NCI-H1105 treated with DMSO at 0.1 percent for 48 hours (cell line): ENCODE measurements around the gene AVPI1.
"Not testable (repeated sequence)": the region's sequence is repeated elsewhere in the genome, so short reads cannot be mapped to it uniquely, and the experiment has no call there.

ENCODE experiments used
- DNase-seq: peaks from one replicate; lab custom pipeline; 2025; lab: John Stamatoyannopoulos, UW

AVPI1 gene

DNA sequence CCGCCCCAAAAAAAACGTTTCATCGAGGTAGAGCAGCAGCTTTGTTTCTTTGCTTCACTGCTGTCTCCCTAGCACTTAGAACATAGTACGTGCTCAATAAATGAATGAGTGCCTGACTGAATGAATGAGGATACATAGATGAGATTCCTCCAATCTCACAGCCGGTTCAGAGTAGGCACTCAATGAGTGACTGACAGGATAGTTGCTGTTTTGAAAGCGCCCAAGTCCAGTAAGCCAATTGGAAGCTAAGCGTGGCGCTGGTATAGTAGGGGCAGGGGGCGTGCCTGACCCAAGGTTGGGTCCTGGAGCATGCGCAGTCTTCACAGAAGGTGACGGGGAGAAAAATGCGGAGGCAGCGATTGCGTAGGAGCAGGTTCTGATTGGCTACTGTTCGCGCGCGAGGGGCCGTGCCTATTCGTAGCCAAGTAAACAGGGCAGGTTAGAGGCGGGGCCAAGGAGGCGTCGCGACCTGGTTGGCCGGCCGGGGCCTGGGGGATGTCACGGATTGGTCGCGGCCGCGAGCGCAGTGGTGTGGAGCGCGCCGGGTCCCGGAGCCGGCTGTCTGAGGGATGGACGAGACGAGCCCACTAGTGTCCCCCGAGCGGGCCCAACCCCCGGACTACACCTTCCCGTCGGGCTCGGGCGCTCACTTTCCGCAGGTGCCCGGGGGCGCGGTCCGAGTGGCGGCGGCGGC lies 46.7 kb downstream of the AVPI1 start, which contains the start of gene PI4K2A:
PI4K2A (plus strand) TSS at position 498 of the 694 bp plus-strand sequence; CDS start at position 570, 72 bp downstream.
- peak; percentile 92 for DNase-seq

GRCh38 chr10:97639090-97639489 lies 48.0 kb downstream of the AVPI1 start:
- DNase-seq, result not testable (repeated sequence)

- DNase-seq, result no peak
Observed at GRCh38 chr10:97635577-97635976, 51.5 kb downstream of the AVPI1 start.

DNA sequence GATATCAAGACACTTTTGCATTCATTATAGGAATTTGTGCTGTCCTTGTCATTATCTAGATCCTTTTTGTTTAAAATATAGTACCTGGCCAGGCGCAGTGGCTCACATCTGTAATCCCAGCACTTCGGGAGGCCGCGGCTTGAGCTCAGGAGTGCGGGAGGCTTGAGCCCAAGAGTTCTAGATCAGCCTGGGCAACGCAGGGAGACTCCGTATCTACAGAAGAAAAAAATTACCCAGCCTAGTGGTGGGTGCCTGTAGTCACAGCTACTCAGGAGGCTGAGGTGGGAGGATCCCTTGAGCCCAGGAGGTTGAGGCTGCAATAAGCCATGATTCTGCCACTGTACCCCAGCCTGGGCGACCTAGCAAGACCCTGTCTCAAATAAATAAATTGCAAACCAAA lies 53.1 kb downstream of the AVPI1 start:
- DNase-seq, result no peak

DNA sequence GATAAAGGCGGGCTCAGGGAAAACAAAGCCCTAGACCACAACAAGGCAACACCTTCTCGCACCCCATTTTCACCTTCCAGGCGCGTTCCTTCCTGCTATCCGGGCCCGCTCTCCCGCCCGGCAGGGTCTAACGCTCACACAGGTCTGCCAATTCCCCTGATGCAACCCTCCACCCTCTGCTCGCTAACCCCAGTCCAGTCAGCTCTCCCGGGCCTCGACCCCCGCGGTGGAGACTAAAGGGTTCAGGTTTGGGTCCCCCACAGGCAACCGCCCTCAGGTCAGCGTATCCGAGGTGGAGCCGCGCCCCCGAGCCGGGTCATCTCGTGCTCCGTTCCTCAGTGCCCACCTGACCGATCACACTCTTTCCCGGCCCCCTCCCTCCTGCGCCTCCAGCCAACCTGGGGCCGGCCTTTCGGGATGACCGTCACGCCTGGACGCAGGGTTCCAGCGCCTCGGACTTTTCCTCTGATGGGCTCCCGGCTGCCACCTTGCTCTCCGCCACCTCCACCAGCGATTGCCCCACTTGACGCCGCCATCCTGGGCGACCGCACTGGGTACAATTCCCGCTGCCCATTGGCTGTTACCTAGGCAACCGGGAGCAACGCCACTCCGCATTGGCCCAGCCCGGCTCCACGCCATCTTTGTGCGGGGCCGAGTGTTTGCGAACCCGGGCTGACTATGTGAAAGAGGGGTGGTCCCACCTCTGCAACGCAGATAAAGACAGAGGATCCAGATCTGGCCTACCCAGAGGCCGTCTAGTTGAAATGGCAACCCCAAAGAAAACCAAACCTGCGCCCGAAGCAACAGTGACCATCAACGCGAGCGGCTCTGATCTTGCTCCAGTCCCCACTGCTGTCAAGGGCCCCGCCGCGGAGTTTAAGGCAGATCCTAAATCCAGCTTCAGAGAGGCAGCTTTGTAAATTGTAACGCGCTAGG lies 53.8 kb downstream of the AVPI1 start, which contains the start of gene MORN4:
MORN4 (minus strand) TSS at position 552 of the 936 bp plus-strand sequence. CDS start 13,847 bp downstream, outside the sequence.
- peak; percentile 87 for DNase-seq

DNA sequence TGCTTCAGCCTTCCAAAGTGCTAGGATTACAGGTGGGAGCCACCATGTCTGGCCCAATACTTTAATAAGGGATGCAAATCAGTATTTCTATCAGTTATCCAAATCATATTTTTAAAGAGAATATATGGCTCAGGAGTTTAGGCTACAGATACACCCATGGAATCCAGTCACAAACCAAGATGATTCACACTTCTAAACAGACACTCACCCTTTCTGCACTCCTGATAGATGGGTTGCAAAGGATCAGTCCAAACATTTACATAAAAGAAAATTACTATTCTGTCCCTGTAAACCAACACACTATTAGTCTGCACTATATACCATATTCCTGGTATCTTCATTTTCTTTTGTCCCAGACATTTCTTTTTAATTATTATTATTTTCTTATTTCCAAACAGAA lies 55.9 kb downstream of the AVPI1 start:
- no peak for DNase-seq

- DNase-seq, result no peak
Observed at GRCh38 chr10:97629289-97629688, 57.8 kb downstream of the AVPI1 start.

DNA sequence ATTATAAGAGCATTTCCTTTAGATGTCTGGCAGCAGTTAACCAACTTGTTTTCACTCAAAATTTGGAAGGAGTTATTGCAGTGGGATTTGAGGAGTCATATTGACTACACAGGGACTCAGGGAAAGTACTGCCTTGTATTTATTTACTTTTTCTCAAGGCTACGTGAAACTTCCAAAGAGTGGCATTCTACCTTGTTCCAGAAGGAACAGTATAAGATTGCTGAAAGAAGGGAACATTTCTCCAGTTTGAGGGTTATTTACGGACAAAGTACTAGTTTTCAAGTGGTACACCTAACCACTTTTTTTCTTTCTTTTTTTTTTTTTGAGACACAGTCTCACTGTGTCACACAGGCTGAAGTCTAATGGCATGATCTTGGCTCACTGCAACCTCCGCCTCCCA lies 58.8 kb downstream of the AVPI1 start:
- no peak for DNase-seq

- no peak for DNase-seq
Observed at GRCh38 chr10:97627731-97628130, 59.3 kb downstream of the AVPI1 start.
